NCI-H1092 treated with DMSO at 0.1 percent for 48 hours (cell line): Measurements from ENCODE around the gene FNDC8.
"Not testable (repeated sequence)": the region's sequence is repeated elsewhere in the genome, so short reads cannot be mapped to it uniquely, and the experiment has no call there.

Source experiments
- DNase-seq: peaks from one replicate; lab custom pipeline; 2025; lab: John Stamatoyannopoulos, UW

The FNDC8 gene

DNA sequence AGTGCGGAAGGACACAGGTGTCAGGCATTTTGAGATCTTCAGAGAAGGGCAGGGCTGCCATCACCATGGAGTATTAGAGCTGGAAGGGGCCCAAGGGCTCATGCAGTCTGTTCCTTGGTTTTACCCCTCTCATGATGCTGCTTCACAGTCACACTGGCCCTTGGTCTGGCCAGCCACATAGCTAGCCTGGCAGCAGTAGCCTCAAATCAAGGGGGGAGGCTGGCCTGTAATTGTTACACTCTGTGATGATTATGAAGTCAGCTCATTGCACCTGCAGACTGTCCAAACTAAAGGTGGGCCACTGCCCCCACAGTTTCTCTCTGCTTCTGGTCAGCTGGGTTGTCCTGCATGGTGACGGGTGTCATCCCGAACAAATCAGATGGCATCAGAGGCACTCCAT lies at the start of gene FNDC8:
Gene FNDC8 (plus strand): TSS at position 301 of the 400 bp plus-strand sequence. CDS start 79 bp downstream, at position 380.
- no peak for DNase-seq

GRCh38 chr17:35073183-35073790 lies 48.1 kb upstream of the FNDC8 start:
- DNase-seq, result no peak

- no peak for DNase-seq
Observed at GRCh38 chr17:35073991-35074627, 47.3 kb upstream of the FNDC8 start.

GRCh38 chr17:35074711-35075707 lies 46.4 kb upstream of the FNDC8 start:
- no peak for DNase-seq

DNA sequence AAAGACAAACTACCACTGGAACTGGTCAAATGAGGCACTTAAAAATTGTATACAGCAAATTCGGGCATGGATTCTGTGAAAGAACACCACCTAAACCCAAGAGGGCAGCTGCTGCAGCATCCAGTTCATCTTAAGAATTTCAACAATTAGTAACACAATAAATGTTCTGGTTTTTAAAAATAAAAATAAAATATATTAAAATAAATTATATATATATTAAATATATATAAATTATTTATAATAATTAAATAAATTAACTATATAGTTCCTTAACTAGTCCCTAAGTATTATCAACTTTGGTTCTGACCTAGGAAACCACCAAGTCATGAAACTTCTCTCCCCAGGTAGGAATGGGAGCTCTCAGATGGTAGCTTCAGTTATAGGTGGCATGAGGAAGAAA lies 44.5 kb upstream of the FNDC8 start:
- DNase-seq, result no peak

DNA sequence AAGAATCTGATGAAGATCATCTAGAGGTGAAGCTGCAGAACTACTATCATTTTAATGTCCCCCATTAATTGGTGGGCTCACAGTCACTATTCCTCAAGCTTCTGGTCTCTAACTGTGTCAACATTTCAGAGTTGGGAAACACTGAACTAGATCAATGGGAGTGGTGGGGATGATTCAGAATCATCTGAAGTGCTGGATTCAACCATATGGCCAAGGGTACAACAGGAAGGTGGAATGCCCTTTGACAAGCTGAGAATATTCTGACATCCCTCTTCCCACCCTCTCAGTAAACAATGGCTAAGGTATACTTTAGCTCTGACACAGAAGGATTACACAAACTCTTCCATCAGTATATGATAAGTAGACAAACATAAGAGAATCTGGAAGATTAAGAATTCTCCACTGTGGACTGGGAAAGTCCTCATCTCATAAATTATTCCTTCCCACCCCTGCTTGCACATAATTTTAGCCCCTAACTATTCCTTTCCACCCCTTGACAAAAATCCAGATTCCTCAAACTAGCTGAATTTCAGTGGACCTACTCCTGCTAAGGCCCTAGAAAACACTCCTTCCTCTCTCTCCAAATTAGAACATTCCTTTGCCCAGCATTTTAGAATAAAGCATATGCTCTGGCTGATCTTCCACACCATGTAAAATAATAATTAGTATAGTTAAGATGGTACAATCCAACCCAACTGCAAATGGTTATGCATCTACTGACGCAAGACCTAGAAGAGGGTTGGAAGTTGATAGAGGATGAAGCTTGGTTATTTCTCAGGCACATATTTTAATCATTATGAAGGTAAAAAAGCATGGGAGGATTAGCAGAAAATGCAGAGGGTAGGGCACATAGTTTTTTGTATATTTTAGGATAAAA lies 41.6 kb upstream of the FNDC8 start:
- no peak for DNase-seq

DNA sequence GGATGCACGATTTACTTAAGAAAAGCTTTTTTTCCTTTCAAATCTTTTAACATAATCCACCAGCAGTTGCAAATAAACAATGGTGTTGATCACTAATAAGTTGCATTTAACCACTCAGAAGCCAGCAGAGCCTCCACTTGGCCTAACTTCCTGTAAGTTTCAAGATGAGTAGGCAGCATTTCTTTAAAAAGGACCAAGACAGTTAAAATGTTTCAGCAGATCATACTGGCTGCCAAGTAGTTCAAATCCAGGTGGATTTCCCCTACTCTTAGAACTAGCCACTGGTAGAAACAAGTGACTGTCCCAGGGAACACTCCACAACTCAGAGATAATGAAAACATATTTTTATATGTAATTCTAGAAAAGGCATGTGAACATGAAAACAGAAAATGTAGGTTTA lies 40.9 kb upstream of the FNDC8 start:
- DNase-seq, result no peak

- no peak for DNase-seq
Observed at GRCh38 chr17:35081638-35082037, 39.8 kb upstream of the FNDC8 start.

- peak; percentile 70 for DNase-seq
Observed at GRCh38 chr17:35082073-35082657, 39.2 kb upstream of the FNDC8 start.

DNA sequence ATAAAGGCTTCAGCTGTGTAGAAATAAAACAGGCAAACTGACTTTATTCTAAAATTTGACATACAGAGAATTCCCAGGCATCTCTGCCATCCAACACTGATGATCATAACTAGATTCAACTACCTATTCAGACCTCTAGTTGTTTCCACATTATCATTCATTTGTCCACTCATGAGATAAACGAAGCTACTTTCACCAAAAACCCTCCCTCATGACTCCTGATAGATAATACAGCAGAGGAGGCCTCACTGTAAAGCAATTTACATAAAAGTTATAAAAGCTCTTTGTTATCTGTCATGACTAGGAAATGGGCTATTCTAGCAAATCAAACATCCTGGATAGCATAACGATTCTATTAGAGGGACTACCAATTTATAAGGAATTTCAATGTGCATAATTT lies 38.3 kb upstream of the FNDC8 start:
- no peak for DNase-seq

DNA sequence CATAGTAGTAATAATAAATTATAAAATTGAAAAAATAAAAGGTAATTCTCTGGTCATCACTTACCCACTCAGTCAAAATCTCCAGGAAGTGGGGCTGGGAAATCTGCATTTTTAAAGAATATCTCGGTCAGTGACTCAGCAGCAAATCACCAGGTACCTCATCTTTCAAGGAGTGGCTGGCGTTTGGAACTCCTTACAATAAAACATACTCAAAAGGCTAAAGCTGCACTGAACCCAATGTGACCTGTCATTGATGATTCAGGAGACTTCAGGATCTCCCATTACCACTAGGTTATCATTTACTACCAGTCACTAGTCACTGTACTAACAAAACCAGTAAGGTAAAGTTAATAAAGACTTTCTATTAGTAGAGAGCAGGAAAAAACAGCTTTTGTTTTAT lies 36.4 kb upstream of the FNDC8 start:
- no peak for DNase-seq

DNA sequence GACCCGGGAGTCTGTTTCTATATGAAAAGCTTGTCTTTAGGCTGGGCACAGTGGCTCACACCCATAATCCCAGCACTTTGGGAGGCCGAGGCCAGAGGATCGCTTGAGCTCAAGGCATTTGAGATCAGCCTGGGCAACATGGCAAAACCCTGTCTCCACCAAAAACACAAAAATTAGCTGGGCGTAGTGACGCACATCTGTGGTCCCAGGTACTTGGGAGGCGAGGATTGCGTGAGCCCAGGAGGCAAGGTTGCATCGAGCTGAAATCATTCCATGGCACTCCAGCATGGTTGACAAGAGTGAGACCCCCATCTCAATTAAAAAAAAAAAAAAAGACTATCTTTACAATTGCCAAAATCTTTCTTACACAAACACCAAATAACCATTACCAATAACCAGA lies 35.3 kb upstream of the FNDC8 start:
- DNase-seq, result no peak

- DNase-seq, result no peak
Observed at GRCh38 chr17:35086931-35087573, 34.4 kb upstream of the FNDC8 start.

DNA sequence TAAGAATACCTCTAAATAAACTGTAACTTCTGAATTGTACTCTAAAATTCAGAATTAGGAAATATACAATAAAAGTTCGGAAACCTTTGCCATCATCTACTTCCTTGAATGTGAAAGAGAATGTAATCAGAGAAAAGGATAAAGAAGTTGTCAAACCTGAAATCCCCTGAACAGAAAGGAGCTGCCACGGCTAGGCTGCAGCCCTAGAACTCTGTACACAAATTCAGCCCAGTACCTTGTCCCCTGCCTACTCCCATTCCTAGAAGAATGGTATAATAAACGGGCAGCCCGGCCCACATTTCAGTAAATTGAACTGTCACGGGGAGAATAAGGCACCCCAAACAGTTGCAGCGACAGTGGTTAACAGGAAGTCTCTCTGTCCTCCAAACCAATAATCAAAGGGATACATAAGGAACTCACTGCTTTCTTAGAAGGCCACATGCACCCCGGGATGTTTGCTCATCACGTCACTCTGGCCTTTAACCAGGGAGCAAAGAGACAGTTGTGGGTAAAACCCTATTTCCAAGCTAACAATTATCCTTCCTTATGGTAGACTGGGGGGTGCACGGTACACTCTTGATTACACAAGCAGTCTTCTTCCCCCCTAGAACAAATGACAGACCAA lies 33.6 kb upstream of the FNDC8 start:
- DNase-seq, result no peak

DNA sequence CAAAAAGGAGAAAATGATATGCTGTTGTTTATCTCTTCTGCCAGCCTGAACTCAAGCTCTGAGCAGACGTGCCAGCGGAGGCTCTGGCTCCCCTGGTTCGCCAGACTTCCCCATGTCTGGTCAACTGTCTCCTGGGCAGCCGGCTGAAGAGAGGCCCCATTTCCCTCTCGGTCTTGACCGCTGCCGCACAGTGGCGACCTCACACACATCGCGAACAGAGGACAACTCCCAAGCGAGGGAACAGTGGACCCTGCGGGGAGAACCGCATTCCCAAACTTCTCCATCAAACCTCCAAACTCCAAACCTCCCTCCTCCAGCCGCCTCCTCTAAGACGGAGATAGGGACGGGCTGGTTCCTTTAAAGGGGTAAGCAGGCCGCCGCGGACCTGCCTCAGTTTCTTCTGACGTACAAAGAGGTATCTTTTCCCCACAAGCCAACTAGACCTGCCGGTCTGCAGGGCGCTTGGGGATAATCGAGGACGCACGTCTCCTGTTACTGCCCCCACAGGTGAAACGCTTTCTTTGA lies 33.0 kb upstream of the FNDC8 start:
- peak; percentile 29 for DNase-seq

- DNase-seq, result peak; percentile 75
Observed at GRCh38 chr17:35088881-35089585, 32.4 kb upstream of the FNDC8 start.

DNA sequence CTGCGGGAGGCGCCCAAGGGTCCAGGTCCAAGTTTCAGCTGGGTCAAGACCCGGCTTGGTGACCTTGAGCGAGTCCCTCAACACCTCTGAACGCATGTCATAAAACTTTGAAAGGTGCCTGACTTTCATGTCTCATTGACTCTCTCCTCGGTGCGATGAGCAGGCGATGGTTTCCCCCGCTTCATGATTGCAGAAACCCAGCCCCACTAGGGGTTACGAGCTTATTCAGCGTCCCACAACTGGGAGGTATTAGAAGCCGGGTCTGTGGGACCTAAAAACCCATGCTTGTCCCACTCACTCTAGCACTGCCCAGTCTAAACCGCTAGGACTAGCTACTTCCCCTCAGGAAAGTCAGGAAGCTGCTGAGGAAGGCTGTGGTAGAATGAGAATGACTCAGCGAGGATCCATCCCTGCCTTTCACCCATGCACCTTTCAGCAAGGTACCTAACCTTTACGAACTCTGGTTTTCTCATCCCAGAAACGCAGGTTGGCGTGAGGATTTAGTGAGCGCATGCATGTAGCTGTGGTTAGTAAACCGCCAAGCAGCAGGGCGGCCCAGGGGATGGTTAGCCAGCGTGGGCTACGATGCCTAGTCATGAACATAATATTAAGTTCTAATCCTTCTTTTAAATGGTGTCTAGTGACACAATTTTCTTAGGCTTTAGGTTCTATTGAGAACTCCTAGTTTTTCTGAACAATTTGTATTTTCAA lies 31.7 kb upstream of the FNDC8 start:
- DNase-seq, result no peak

DNA sequence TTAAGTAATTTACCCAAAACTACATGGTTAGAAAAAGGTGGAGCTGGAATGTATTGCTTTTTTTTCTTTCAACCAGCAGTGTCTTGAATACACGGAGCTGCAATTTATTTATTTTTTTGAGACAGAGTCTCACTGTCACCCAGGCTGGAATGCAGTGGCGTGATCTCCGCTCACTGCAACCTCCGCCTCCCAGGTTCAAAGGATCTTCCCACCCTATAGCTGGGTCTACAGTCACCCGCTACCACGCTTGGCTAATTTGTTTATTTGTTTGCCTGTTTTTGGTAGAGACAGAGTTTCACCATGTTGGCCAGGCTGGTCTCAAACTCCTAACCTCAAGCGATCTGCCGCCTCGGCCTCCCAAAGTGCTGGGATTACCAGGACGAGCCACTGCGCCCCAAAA lies 30.7 kb upstream of the FNDC8 start:
- DNase-seq, result not testable (repeated sequence)

DNA sequence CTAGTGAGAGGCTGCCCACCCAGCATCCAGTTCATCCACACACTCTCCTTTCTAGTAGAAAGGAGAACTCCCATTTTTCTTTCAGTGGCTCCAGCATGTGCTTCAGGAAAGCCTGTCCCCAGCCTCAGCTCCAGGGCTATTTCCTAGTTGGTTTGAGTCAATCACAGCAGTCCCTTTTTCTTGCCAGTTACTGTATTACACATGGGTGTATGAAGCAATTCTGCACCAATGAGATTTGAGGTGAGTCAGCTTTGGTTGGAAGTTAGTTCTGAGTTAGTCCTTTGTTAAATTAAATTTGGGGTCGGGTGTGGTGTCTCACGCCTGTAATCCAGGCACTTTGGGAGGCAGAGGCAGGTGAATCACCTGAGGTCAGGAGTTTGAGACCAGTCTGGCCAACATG lies 26.5 kb upstream of the FNDC8 start:
- DNase-seq, result no peak
